Spleen (tissue), 11 donors: ENCODE data around the gene WSCD2. TPM values are rescaled to one million over a fixed set of nuclear protein-coding genes. Genes with fewer than 3 reads are reported as not detected.

ENCODE experiments used
- DNase-seq: peaks from one replicate; pipeline ENCODE4 v3.0.0-alpha.2; 2020
- H3K27ac ChIP-seq, 8 donors: fragments of 200-600 bp; sonication (generic) in 7 of 8; 1 replicate in 4 of 8; 2 replicates in 4 of 8; pipeline versions ENCODE4 v1.5.0 to v1.8.0; 2016 to 2021; ENCODE audit warnings: inconsistent platforms in 4 of 8, mild to moderate bottlenecking in 4 of 8, moderate library complexity in 1 of 8
- H3K27me3 ChIP-seq, 7 donors: fragments of 200-600 bp; sonication (generic) in 6 of 7; replicated peaks in 1 of 7; 1 replicate in 4 of 7; 2 replicates in 3 of 7; pipeline versions ENCODE4 v1.5.0 to v1.8.0; 2016 to 2021; ENCODE audit warnings: inconsistent platforms in 3 of 7, mild to moderate bottlenecking in 1 of 7
- H3K36me3 ChIP-seq, 6 donors: fragments of 200-600 bp; sonication (generic) in 5 of 6; 1 replicate in 4 of 6; 2 replicates in 2 of 6; pipeline versions ENCODE4 v1.5.0 to v1.8.0; 2016 to 2021; ENCODE audit warnings: inconsistent platforms in 2 of 6
- H3K4me1 ChIP-seq, 6 donors: fragments of 200-600 bp; sonication (generic) in 5 of 6; 1 replicate in 3 of 6; 2 replicates in 3 of 6; pipeline versions ENCODE4 v1.5.0 to v1.8.0; 2016 to 2021; ENCODE audit warnings: inconsistent platforms in 3 of 6
- H3K4me3 ChIP-seq, 8 donors: fragments of 200-600 bp; sonication (generic) in 7 of 8; 1 replicate in 4 of 8; 2 replicates in 4 of 8; pipeline versions ENCODE4 v1.5.0 to v1.8.0; 2016 to 2021; ENCODE audit warnings: inconsistent platforms in 4 of 8, mild to moderate bottlenecking in 4 of 8, moderate library complexity in 2 of 8
- H3K9me3 ChIP-seq, 8 donors: fragments of 200-600 bp; sonication (generic) in 7 of 8; 1 replicate in 4 of 8; 2 replicates in 4 of 8; pipeline versions ENCODE4 v1.5.0 to v1.8.0; 2016 to 2021; ENCODE audit warnings: inconsistent platforms in 4 of 8
- CTCF ChIP-seq, 11 experiments: fragments of 200-600 bp in 7 of 11; fragments of 450-650 bp in 4 of 11; sonication (generic) in 4 of 11; IDR thresholded peaks in 8 of 11; conservative IDR thresholded peaks in 3 of 11; 1 replicate in 7 of 11; 2 replicates in 4 of 11; pipeline versions ENCODE4 v1.4.0 to v1.8.0; 2016 to 2021; ENCODE audit warnings: antibody characterized with exemption in 11 of 11, inconsistent platforms in 4 of 11, mild to moderate bottlenecking in 1 of 11
- POLR2A ChIP-seq, 3 donors: fragments of 450-650 bp; IDR thresholded peaks; one replicate each; pipeline ENCODE4 v1.5.1; 2017; ENCODE audit warnings: antibody characterized with exemption in 3 of 3, mild to moderate bottlenecking in 1 of 3
- POLR2AphosphoS5 ChIP-seq, 3 donors: sonication (generic); formaldehyde crosslinking; IDR thresholded peaks; one replicate each; pipeline ENCODE4 v1.5.1; 2017; ENCODE audit warnings: antibody characterized with exemption in 3 of 3
- WGBS, 5 donors: extraction: QIAGEN DNeasy Blood & Tissue Kit in 3 of 5; methylation state at CpG; one replicate each; pipeline versions ENCODE4 v1.1.5 to v1.1.7; 2013 to 2018; 5-methylcytosine and 5-hydroxymethylcytosine counted together
- intact Hi-C: fragments of 100-400 bp; cut with DNase I; formaldehyde crosslinking; loops from one replicate; pipeline ENCODE4 v1.15.0; 2023; ENCODE audit warnings: low total_unique reads
- polyA plus RNA-seq, 3 donors: library from polyadenylated mRNA; stranded (reverse); fragments of 200-250 nt; gene quantifications; one replicate each; pipeline ENCODE4 v1.2.1, GENCODE V29; 2013
- total RNA-seq, 7 donors: library from RNA; depleted of rRNA in 3 of 7; stranded (reverse); fragments of >200 nt in 3 of 7; fragmentation: NEBNext Ultra II Directional in 4 of 7; extraction: Animal tissue kit (Norgen Biotek cat#: 25700) in 4 of 7; gene quantifications; one replicate each; pipeline versions ENCODE4 v1.1.0 to v1.2.1, GENCODE V29; 2016 to 2021
- donor health status: healthy with polysubstance abuse.
- donor health status: DM: no; HTN: no; CAD: no; lungs with moderate emphysema.
- donor health status: DM: no; HTN: no; CAD: no.
- donor health status: Bipolar disorder and iron deficiency.
- donor health status: healthy.
- donor health status: DM: no; HTN: no; CAD: no.
- donor health status: DM: yes; HTN: yes; CAD: no.

The WSCD2 gene
- total and polyA plus RNA-seq, 10 donors, result 0.09 to 0.60 (median 0.23) TPM; not detected in 1

- peaks cover 0 to 41% (median 0%) of the 10 kb centered on the region in 7 donors for H3K27me3 ChIP-seq
- H3K4me1 ChIP-seq, result peaks cover 0 to 4% (median 0%) of the 10 kb centered on the region in 6 donors
- WGBS, 5 donors, result 72 to 86% (median 74%) methylated on average over 5 of the region's 5 CpGs
- TF ChIP-seq POLR2AphosphoS5 (IDR thresholded peaks at IDR 0.05), result no peak
- no peak overlapping the region for H3K4me3 ChIP-seq
- intact Hi-C loops, result no loop called here
- no peak for DNase-seq
- no peaks in the 10 kb centered on the region for H3K9me3 ChIP-seq
- H3K36me3 ChIP-seq, result no peaks in the 10 kb centered on the region
- H3K27ac ChIP-seq, result no peak overlapping the region
These were observed 37.4 kb downstream of the WSCD2 start for GRCh38 chr12:108166505-108166904.

GRCh38 chr12:108167974-108168373 lies 38.9 kb downstream of the WSCD2 start:
- intact Hi-C loops, result no loop called here
- no peak for DNase-seq

GRCh38 chr12:108169708-108170107 lies 40.6 kb downstream of the WSCD2 start:
- no peaks in the 10 kb centered on the region for H3K9me3 ChIP-seq
- H3K4me1 ChIP-seq, result no peaks in the 10 kb centered on the region
- no peak for DNase-seq
- H3K27me3 ChIP-seq, result peaks cover 0 to 38% (median 0%) of the 10 kb centered on the region in 7 donors
- no peaks in the 10 kb centered on the region for H3K36me3 ChIP-seq
- no peak overlapping the region for H3K4me3 ChIP-seq
- TF ChIP-seq POLR2AphosphoS5 (IDR thresholded peaks at IDR 0.05), result no peak
- no peak for TF ChIP-seq POLR2A (IDR thresholded peaks at IDR 0.05)
- no peak for TF ChIP-seq CTCF (IDR thresholded peaks at IDR 0.05 in 8 of 11, conservative IDR thresholded peaks at IDR 0.05 in 3 of 11)
- intact Hi-C loops, result no loop called here
- H3K27ac ChIP-seq, result no peak overlapping the region
- WGBS, 5 donors, result 54 to 68% (median 57%) methylated on average over 2 of the region's 2 CpGs

More at GRCh38 chr12:108167974-108168373, 38.9 kb downstream of the WSCD2 start:
- no peak overlapping the region for H3K4me3 ChIP-seq
- peaks cover 0 to 41% (median 0%) of the 10 kb centered on the region in 7 donors for H3K27me3 ChIP-seq
- no peak overlapping the region for H3K27ac ChIP-seq
- 35 to 59% (median 39%) methylated on average over 3 of the region's 3 CpGs for WGBS, 5 donors
- H3K9me3 ChIP-seq, result no peaks in the 10 kb centered on the region
- no peaks in the 10 kb centered on the region for H3K36me3 ChIP-seq
- no peaks in the 10 kb centered on the region for H3K4me1 ChIP-seq
- TF ChIP-seq POLR2AphosphoS5 (IDR thresholded peaks at IDR 0.05), result no peak

GRCh38 chr12:108170164-108170563 lies 41.1 kb downstream of the WSCD2 start:
- Histone ChIP-seq H3K27me3 (peaks cover 0 to 37% (median 0%) of the 10 kb centered on the region in 7 donors), H3K4me3 (no peak overlapping the region), H3K36me3 (no peaks in the 10 kb centered on the region), H3K27ac (no peak overlapping the region), H3K9me3 (no peaks in the 10 kb centered on the region), H3K4me1 (no peaks in the 10 kb centered on the region)
- 75 to 84% (median 80%) methylated on average over 2 of the region's 2 CpGs for WGBS, 5 donors
- intact Hi-C loops, result no loop called here
- TF ChIP-seq POLR2AphosphoS5 (IDR thresholded peaks at IDR 0.05) (no peak), CTCF (IDR thresholded peaks at IDR 0.05 in 8 of 11, conservative IDR thresholded peaks at IDR 0.05 in 3 of 11) (no peak), POLR2A (IDR thresholded peaks at IDR 0.05) (no peak)
- no peak for DNase-seq

GRCh38 chr12:108172033-108172432 lies 42.9 kb downstream of the WSCD2 start:
- Histone ChIP-seq H3K27ac (no peak overlapping the region), H3K4me3 (no peak overlapping the region), H3K4me1 (no peaks in the 10 kb centered on the region), H3K9me3 (peaks cover 0 to 6% (median 0%) of the 10 kb centered on the region in 8 donors), H3K27me3 (peaks cover 0 to 34% (median 0%) of the 10 kb centered on the region in 7 donors), H3K36me3 (no peaks in the 10 kb centered on the region)
- intact Hi-C loops, result no loop called here
- WGBS, 5 donors, result 70 to 94% (median 78%) methylated on average over 2 of the region's 2 CpGs
- no peak for DNase-seq
- TF ChIP-seq POLR2A (IDR thresholded peaks at IDR 0.05), result no peak
- TF ChIP-seq POLR2AphosphoS5 (IDR thresholded peaks at IDR 0.05), result no peak
- no peak for TF ChIP-seq CTCF (IDR thresholded peaks at IDR 0.05 in 8 of 11, conservative IDR thresholded peaks at IDR 0.05 in 3 of 11)
